Glutamatergic neuron (in vitro differentiated cells): Measurements from ENCODE around the gene CCL22. TPM values are rescaled to one million over a fixed set of nuclear protein-coding genes. Genes with fewer than 3 reads are reported as not detected.

ENCODE experiments used
- DNase-seq: peaks from one replicate; pipeline ENCODE4 v3.0.0; 2022
- H3K27ac Mint-ChIP-seq: one replicate; pipeline ENCODE4 v1.8.0; 2020; ENCODE audit warnings: mild to moderate bottlenecking, mixed read lengths, inconsistent platforms; ENCODE audit not compliant: unreplicated experiment
- H3K27me3 Mint-ChIP-seq: one replicate; pipeline ENCODE4 v1.8.0; 2020; ENCODE audit warnings: mild to moderate bottlenecking, moderate library complexity, mixed read lengths, inconsistent platforms; ENCODE audit not compliant: unreplicated experiment
- H3K36me3 Mint-ChIP-seq: one replicate; pipeline ENCODE4 v1.8.0; 2020; ENCODE audit warnings: mild to moderate bottlenecking, mixed read lengths, inconsistent platforms; ENCODE audit not compliant: unreplicated experiment
- H3K4me1 Mint-ChIP-seq: one replicate; pipeline ENCODE4 v1.8.0; 2020; ENCODE audit warnings: mild to moderate bottlenecking, low read depth, mixed read lengths, inconsistent platforms; ENCODE audit not compliant: unreplicated experiment
- H3K4me3 Mint-ChIP-seq: one replicate; pipeline ENCODE4 v1.8.0; 2020; ENCODE audit warnings: mild to moderate bottlenecking, mixed read lengths, inconsistent platforms; ENCODE audit not compliant: unreplicated experiment
- H3K9me3 Mint-ChIP-seq: one replicate; pipeline ENCODE4 v1.8.0; 2020; ENCODE audit warnings: mild to moderate bottlenecking, moderate library complexity, mixed read lengths, inconsistent platforms; ENCODE audit not compliant: unreplicated experiment
- total RNA-seq: library from RNA; stranded (reverse); fragmentation: NEBNext Ultra II Directional; extraction: Animal tissue kit (Norgen Biotek cat#: 25700); gene quantifications from one replicate; pipeline ENCODE4 v1.2.1, GENCODE V29; 2021; ENCODE audit not compliant: unreplicated experiment
- TF ChIP-seq, protein P1 (sequence below): fragments of 200-600 bp; sonication (generic); IDR thresholded peaks from one replicate; pipeline ENCODE4 v1.5.0; 2021; ENCODE audit not compliant: partially characterized antibody, unreplicated experiment

CCL22 gene
- total RNA-seq, 1 donor from 2014 or later, result not detected

DNA sequence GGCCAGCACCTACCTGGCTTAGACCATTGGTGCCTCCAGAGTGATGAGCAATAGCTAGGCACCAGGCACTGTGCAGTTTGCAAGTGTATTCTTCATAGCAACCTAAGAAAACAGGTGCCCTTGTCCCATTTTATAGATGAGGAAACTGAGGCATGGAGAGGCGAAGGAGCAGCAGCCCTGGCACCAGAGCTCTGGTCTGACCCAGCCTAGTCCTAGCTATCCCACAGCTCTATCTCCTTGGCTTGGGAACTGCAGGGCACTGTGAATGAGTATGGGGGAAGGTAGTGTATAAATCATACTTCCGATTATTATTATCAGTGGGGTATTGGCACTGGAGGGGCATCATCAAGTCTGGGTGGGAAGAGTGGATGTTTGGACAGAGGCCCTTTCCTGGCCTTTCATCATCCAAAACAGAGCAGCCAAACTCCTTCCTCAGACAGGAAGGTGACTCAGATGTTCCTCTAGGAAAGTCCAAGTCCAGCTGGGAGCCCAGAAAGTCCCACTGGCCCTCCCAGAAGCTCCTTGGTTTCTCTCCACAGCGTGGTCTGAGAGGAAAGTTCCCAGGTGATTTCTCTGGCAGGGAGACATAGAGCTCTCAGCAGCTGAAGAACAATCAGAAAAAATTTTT, 42.1 kb upstream of the CCL22 start:
- H3K27ac Mint-ChIP-seq, result no peak overlapping the region
- H3K9me3 Mint-ChIP-seq, result peaks cover 4% of the 10 kb centered on the region
- TF ChIP-seq, protein P1, sequence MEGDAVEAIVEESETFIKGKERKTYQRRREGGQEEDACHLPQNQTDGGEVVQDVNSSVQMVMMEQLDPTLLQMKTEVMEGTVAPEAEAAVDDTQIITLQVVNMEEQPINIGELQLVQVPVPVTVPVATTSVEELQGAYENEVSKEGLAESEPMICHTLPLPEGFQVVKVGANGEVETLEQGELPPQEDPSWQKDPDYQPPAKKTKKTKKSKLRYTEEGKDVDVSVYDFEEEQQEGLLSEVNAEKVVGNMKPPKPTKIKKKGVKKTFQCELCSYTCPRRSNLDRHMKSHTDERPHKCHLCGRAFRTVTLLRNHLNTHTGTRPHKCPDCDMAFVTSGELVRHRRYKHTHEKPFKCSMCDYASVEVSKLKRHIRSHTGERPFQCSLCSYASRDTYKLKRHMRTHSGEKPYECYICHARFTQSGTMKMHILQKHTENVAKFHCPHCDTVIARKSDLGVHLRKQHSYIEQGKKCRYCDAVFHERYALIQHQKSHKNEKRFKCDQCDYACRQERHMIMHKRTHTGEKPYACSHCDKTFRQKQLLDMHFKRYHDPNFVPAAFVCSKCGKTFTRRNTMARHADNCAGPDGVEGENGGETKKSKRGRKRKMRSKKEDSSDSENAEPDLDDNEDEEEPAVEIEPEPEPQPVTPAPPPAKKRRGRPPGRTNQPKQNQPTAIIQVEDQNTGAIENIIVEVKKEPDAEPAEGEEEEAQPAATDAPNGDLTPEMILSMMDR, result no peak
- no peaks in the 10 kb centered on the region for H3K36me3 Mint-ChIP-seq
- H3K27me3 Mint-ChIP-seq, result peaks cover 4% of the 10 kb centered on the region
- H3K4me3 Mint-ChIP-seq, result no peak overlapping the region
- DNase-seq, result no peak
- H3K4me1 Mint-ChIP-seq, result no peaks in the 10 kb centered on the region

DNA sequence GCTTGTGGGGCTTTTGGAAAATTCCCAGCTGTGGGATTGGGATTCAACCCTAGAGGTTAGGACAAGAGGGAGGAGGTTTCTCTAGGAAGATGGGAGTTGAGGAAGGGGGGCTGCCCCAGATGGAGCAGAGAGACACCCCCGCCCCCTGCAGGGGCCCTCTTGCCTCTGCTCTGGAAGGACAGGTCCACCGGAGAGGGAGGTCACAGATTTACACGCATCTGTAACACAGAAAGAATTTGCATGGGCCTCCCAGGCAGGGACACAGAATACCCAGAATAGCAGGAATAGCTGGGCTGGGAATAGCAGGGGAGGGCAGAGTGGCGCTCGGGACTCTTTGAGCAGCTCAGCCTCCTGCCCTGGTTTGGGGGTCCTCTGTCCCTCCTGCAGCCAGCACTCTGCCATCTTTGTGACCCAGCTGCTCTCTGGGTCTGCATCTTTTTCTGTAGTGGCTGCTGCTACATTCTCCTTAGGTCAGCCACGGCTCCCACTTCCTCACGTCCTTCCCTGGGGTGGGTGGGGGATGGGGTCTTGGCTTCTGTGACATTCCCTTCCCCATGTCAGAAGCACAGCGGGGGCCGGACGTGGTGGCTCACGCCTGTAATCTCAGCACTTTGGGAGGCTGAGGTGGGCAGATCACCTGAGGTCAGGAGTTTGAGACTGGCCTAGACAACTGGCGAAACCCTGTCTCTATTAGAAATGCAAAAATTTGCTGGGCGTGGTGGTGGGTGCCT, 40.2 kb upstream of the CCL22 start:
- DNase-seq, result no peak
- Mint-ChIP-seq H3K4me3 (no peak overlapping the region), H3K9me3 (peaks cover 4% of the 10 kb centered on the region), H3K27me3 (peaks cover 4% of the 10 kb centered on the region), H3K27ac (no peak overlapping the region), H3K36me3 (no peaks in the 10 kb centered on the region), H3K4me1 (no peaks in the 10 kb centered on the region)
- TF ChIP-seq, protein P1, result no peak

DNA sequence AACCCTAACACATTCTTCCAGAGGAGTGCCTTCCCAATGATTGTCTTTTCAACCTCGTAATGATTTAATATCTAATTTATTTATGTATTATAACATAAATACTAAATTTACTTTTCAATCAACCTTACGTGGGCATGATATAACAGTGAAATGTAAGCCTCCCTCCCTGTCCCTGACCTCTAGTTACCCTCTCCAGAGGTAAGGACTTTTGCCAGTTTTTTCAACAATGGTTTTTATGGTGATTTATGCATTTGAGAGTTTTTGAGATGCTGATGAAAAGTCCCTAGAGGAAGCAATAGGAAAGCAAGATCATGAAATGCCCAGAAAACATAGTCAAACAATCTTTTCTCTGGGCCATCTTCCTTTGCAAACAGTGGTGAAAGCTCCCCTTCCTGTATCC, 38.9 kb upstream of the CCL22 start:
- Mint-ChIP-seq H3K9me3 (peaks cover 4% of the 10 kb centered on the region), H3K36me3 (no peaks in the 10 kb centered on the region), H3K4me3 (no peak overlapping the region), H3K27ac (no peak overlapping the region), H3K4me1 (no peaks in the 10 kb centered on the region), H3K27me3 (peaks cover 2% of the 10 kb centered on the region)
- TF ChIP-seq, protein P1, result no peak
- DNase-seq, result no peak

DNA sequence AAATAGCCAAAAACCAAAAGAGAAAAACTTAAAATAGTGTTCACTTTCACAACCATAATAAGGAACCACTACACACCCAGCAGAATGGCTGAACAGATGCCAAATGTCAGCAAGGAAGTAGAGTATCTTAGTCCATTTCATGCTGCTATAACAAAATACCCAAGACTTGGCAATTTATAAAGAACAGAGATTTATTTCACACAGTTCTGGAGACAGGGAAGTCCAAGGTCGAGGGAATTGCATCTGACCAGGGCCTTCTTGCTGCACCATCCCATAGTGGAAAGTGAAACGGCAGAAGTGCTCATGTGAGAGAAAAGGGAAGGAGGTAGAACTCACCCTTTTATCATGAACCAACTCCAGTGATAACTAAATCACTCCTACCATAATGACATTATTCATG, 33.8 kb upstream of the CCL22 start:
- TF ChIP-seq, protein P1, result no peak
- no peak for DNase-seq
- no peaks in the 10 kb centered on the region for H3K9me3 Mint-ChIP-seq
- H3K36me3 Mint-ChIP-seq, result no peaks in the 10 kb centered on the region
- H3K4me1 Mint-ChIP-seq, result no peaks in the 10 kb centered on the region
- no peak overlapping the region for H3K4me3 Mint-ChIP-seq
- H3K27me3 Mint-ChIP-seq, result no peaks in the 10 kb centered on the region
- no peak overlapping the region for H3K27ac Mint-ChIP-seq

DNA sequence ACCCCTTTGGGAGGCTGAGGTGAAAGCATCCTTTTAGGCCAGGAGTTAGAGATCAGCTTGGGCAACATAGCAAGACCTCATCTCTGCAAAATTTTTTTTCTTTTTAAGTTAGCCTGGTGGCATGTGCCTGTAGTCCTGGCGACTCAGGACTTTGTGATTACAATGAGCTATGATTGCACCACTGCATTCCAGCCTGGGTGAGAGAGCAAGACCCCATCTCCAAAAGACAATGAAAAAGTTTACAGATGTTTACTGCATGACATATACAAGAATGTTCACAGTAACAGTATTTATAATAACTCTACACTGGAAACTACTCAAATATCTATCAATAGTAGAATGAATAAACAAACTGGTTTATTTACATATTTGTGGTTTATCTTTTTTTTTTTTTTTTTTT, 33.1 kb upstream of the CCL22 start:
- H3K27me3 Mint-ChIP-seq, result no peaks in the 10 kb centered on the region
- no peaks in the 10 kb centered on the region for H3K4me1 Mint-ChIP-seq
- no peak overlapping the region for H3K4me3 Mint-ChIP-seq
- no peaks in the 10 kb centered on the region for H3K36me3 Mint-ChIP-seq
- no peak overlapping the region for H3K27ac Mint-ChIP-seq
- no peak for DNase-seq
- TF ChIP-seq, protein P1, result no peak
- no peaks in the 10 kb centered on the region for H3K9me3 Mint-ChIP-seq
